ENCODE measurements around the gene MEAK7. TPM values are rescaled to one million over a fixed set of nuclear protein-coding genes. Genes with fewer than 3 reads are reported as not detected.
A peak's percentile ranks its signal among the peaks of the same experiment; 100 is the strongest.
"Not testable (repeated sequence)": the region's sequence is repeated elsewhere in the genome, so short reads cannot be mapped to it uniquely, and the experiment has no call there.

The MEAK7 gene
- total RNA-seq, 4 donors from 2014 or later = 9.2 to 15.9 (median 14.3) TPM

GRCh38 chr16:84528322-84528721 is 23.9 kb upstream of the MEAK7 start:
- Histone ChIP-seq H3K36me3 (no peaks in the 10 kb centered on the region), H3K27me3 (no peaks in the 10 kb centered on the region), H3K4me3 (no peak overlapping the region), H3K4me1 (peaks cover 0 to 48% (median 34%) of the 10 kb centered on the region in 4 donors), H3K27ac (no peak overlapping the region), H3K9me3 (peaks cover 0 to 10% (median 0%) of the 10 kb centered on the region in 4 donors)
- no peak for DNase-seq (ENCODE audit: low spot score in 2 of 2)
- WGBS, 2 donors = 86 to 89% methylated on average over 6 of the region's 6 CpGs
- no peak for TF ChIP-seq POLR2A (IDR thresholded peaks at IDR 0.05)
- TF ChIP-seq EP300 (IDR thresholded peaks at IDR 0.05) = no peak
- TF ChIP-seq, protein P1, sequence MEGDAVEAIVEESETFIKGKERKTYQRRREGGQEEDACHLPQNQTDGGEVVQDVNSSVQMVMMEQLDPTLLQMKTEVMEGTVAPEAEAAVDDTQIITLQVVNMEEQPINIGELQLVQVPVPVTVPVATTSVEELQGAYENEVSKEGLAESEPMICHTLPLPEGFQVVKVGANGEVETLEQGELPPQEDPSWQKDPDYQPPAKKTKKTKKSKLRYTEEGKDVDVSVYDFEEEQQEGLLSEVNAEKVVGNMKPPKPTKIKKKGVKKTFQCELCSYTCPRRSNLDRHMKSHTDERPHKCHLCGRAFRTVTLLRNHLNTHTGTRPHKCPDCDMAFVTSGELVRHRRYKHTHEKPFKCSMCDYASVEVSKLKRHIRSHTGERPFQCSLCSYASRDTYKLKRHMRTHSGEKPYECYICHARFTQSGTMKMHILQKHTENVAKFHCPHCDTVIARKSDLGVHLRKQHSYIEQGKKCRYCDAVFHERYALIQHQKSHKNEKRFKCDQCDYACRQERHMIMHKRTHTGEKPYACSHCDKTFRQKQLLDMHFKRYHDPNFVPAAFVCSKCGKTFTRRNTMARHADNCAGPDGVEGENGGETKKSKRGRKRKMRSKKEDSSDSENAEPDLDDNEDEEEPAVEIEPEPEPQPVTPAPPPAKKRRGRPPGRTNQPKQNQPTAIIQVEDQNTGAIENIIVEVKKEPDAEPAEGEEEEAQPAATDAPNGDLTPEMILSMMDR (IDR thresholded peaks at IDR 0.05) = no peak

GRCh38 chr16:84527532-84528269 is 23.2 kb upstream of the MEAK7 start:
- TF ChIP-seq EP300 (IDR thresholded peaks at IDR 0.05) (no peak), POLR2A (IDR thresholded peaks at IDR 0.05) (no peak)
- TF ChIP-seq, protein P1 (IDR thresholded peaks at IDR 0.05) = no peak
- Histone ChIP-seq H3K4me3 (no peak overlapping the region), H3K27ac (peak overlapping the region in 3 of 4 donors; percentile 62 to 81 (median 69)), H3K9me3 (peaks cover 0 to 11% (median 0%) of the 10 kb centered on the region in 4 donors), H3K4me1 (peaks cover 0 to 42% (median 30%) of the 10 kb centered on the region in 4 donors), H3K36me3 (no peaks in the 10 kb centered on the region), H3K27me3 (no peaks in the 10 kb centered on the region)
- WGBS, 2 donors = 49 to 65% methylated on average over 10 to 11 of the region's 11 CpGs
- no peak for DNase-seq (ENCODE audit: low spot score in 2 of 2)

- Histone ChIP-seq H3K4me1 (peaks cover 0 to 35% (median 25%) of the 10 kb centered on the region in 4 donors), H3K9me3 (peaks cover 0 to 14% (median 0%) of the 10 kb centered on the region in 4 donors), H3K4me3 (peak overlapping the region in 1 of 4 donors; percentile 19), H3K27ac (peak overlapping the region; percentile 34 to 81 (median 66)), H3K36me3 (no peaks in the 10 kb centered on the region), H3K27me3 (no peaks in the 10 kb centered on the region)
- TF ChIP-seq EP300 (IDR thresholded peaks at IDR 0.05) = peak in 1 of 2 donors; percentile 31
- TF ChIP-seq, protein P1 (IDR thresholded peaks at IDR 0.05) = no peak
- 23 to 33% methylated on average over 29 of the region's 29 CpGs for WGBS, 2 donors
- no peak for DNase-seq (ENCODE audit: low spot score in 2 of 2)
Observed at GRCh38 chr16:84526794-84527531, 22.5 kb upstream of the MEAK7 start.

GRCh38 chr16:84524941-84525581 is 20.6 kb upstream of the MEAK7 start:
- not testable (repeated sequence) for H3K27me3 ChIP-seq; H3K27ac ChIP-seq; H3K36me3 ChIP-seq; H3K4me3 ChIP-seq; DNase-seq (ENCODE audit: low spot score in 2 of 2)
- H3K4me1 ChIP-seq = peaks cover 0 to 21% (median 16%) of the 10 kb centered on the region in 4 donors
- peaks cover 0 to 14% (median 0%) of the 10 kb centered on the region in 4 donors for H3K9me3 ChIP-seq
- WGBS, 2 donors = 58 to 75% methylated on average over 21 of the region's 21 CpGs

GRCh38 chr16:84524346-84524920 is 20.0 kb upstream of the MEAK7 start:
- Histone ChIP-seq H3K27ac (no peak overlapping the region), H3K9me3 (peaks cover 0 to 9% (median 0%) of the 10 kb centered on the region in 4 donors), H3K4me3 (no peak overlapping the region), H3K27me3 (no peaks in the 10 kb centered on the region), H3K36me3 (no peaks in the 10 kb centered on the region), H3K4me1 (peaks cover 0 to 21% (median 16%) of the 10 kb centered on the region in 4 donors)
- TF ChIP-seq POLR2A (IDR thresholded peaks at IDR 0.05) = no peak
- TF ChIP-seq EP300 (IDR thresholded peaks at IDR 0.05) = no peak
- TF ChIP-seq, protein P1 (IDR thresholded peaks at IDR 0.05) = no peak
- 89 to 90% methylated on average over 14 of the region's 14 CpGs for WGBS, 2 donors
- no peak for DNase-seq (ENCODE audit: low spot score in 2 of 2)
